ENCODE data around the gene SQSTM1.
"Not testable (repeated sequence)": the region's sequence is repeated elsewhere in the genome, so short reads cannot be mapped to it uniquely, and the experiment has no call there.

SQSTM1 gene

GRCh38 chr5:179860301-179860700 lies 39.6 kb downstream of the SQSTM1 start:
- DNase-seq: no peak

- DNase-seq: no peak
Observed at GRCh38 chr5:179862296-179862695, 41.6 kb downstream of the SQSTM1 start.

- DNase-seq: no peak
Observed at GRCh38 chr5:179862891-179863290, 42.2 kb downstream of the SQSTM1 start.

- no peak for DNase-seq
Observed at GRCh38 chr5:179863449-179864085, 42.9 kb downstream of the SQSTM1 start.

- no peak for DNase-seq
Observed at GRCh38 chr5:179864686-179865085, 44.0 kb downstream of the SQSTM1 start.

GRCh38 chr5:179865491-179866240 lies 45.0 kb downstream of the SQSTM1 start:
- DNase-seq: no peak

- peak; percentile 71 for DNase-seq
Observed at GRCh38 chr5:179866241-179867078, 45.8 kb downstream of the SQSTM1 start.

GRCh38 chr5:179867079-179867465 lies 46.4 kb downstream of the SQSTM1 start:
- no peak for DNase-seq

- peak; percentile 34 for DNase-seq
Observed at GRCh38 chr5:179867476-179867875, 46.8 kb downstream of the SQSTM1 start.

GRCh38 chr5:179868541-179868940 lies 47.8 kb downstream of the SQSTM1 start:
- peak; percentile 14 for DNase-seq

GRCh38 chr5:179869101-179869500 lies 48.4 kb downstream of the SQSTM1 start:
- DNase-seq: peak; percentile 14

GRCh38 chr5:179869641-179870402 lies 49.1 kb downstream of the SQSTM1 start:
- peak; percentile 35 for DNase-seq

- DNase-seq: peak; percentile 24
Observed at GRCh38 chr5:179870403-179870903, 49.7 kb downstream of the SQSTM1 start.

GRCh38 chr5:179870952-179871351 lies 50.2 kb downstream of the SQSTM1 start:
- DNase-seq: peak; percentile 12

- not testable (repeated sequence) for DNase-seq
Observed at GRCh38 chr5:179871533-179871932, 50.8 kb downstream of the SQSTM1 start.

GRCh38 chr5:179872055-179872827 lies 51.5 kb downstream of the SQSTM1 start:
- peak; percentile 31 for DNase-seq

GRCh38 chr5:179872828-179873575 lies 52.3 kb downstream of the SQSTM1 start:
- peak; percentile 11 for DNase-seq

- peak; percentile 24 for DNase-seq
Observed at GRCh38 chr5:179873588-179874110, 52.9 kb downstream of the SQSTM1 start.

- DNase-seq: no peak
Observed at GRCh38 chr5:179874136-179874535, 53.4 kb downstream of the SQSTM1 start.

GRCh38 chr5:179874536-179875292 lies 54.0 kb downstream of the SQSTM1 start:
- DNase-seq: peak; percentile 26

All from 8988T (cell line).